Progenitor cell of endocrine pancreas (in vitro differentiated cells): ENCODE data around the gene GINS2. TPM values are rescaled to one million over a fixed set of nuclear protein-coding genes. Genes with fewer than 3 reads are reported as not detected.

Experiments
- DNase-seq: peaks from one replicate; pipeline ENCODE4 v3.0.0; 2021; ENCODE audit warnings: low spot score; ENCODE audit not compliant: unreplicated experiment
- H3K27ac Mint-ChIP-seq: 2 replicates; pipeline ENCODE4 v1.8.0; 2021; ENCODE audit warnings: mild to moderate bottlenecking, moderate library complexity, mixed read lengths
- H3K27me3 Mint-ChIP-seq: 2 replicates; pipeline ENCODE4 v1.8.0; 2021; ENCODE audit warnings: mixed read lengths
- H3K36me3 Mint-ChIP-seq: 2 replicates; pipeline ENCODE4 v1.8.0; 2022; ENCODE audit warnings: mixed read lengths; ENCODE audit not compliant: insufficient read depth
- H3K4me1 Mint-ChIP-seq: 2 replicates; pipeline ENCODE4 v1.8.0; 2021; ENCODE audit warnings: low read depth, mixed read lengths
- H3K4me3 Mint-ChIP-seq: 2 replicates; pipeline ENCODE4 v1.8.0; 2021; ENCODE audit warnings: low read depth, mild to moderate bottlenecking, moderate library complexity, mixed read lengths
- H3K9me3 Mint-ChIP-seq: 2 replicates; pipeline ENCODE4 v1.8.0; 2021; ENCODE audit warnings: low read depth, mixed read lengths
- CTCF ChIP-seq: fragments of 200-600 bp; sonication (generic); IDR thresholded peaks from one replicate; pipeline ENCODE4 v1.5.0; 2021; ENCODE audit warnings: antibody characterized with exemption, mild to moderate bottlenecking; ENCODE audit not compliant: unreplicated experiment
- total RNA-seq: library from RNA; stranded (reverse); gene quantifications from 2 replicates; pipeline ENCODE4 v1.2.1, GENCODE V29; 2021

Gene GINS2
- total RNA-seq, 1 donor from 2014 or later = 22.3 TPM

- TF ChIP-seq CTCF = no peak
- Mint-ChIP-seq H3K27ac (no peak overlapping the region), H3K9me3 (no peaks in the 10 kb centered on the region), H3K27me3 (no peaks in the 10 kb centered on the region), H3K4me1 (no peaks in the 10 kb centered on the region), H3K4me3 (no peak overlapping the region), H3K36me3 (peaks cover 27% of the 10 kb centered on the region)
- no peak for DNase-seq
Measured at GRCh38 chr16:85662482-85662812, 26.3 kb downstream of the GINS2 start.

GRCh38 chr16:85661740-85662481 is 26.8 kb downstream of the GINS2 start:
- DNase-seq = no peak
- peaks cover 27% of the 10 kb centered on the region for H3K36me3 Mint-ChIP-seq

GRCh38 chr16:85660843-85661739 is 27.7 kb downstream of the GINS2 start:
- no peak for DNase-seq
- no peak overlapping the region for H3K4me3 Mint-ChIP-seq
- no peak for TF ChIP-seq CTCF
- no peaks in the 10 kb centered on the region for H3K9me3 Mint-ChIP-seq
- no peaks in the 10 kb centered on the region for H3K27me3 Mint-ChIP-seq
- H3K27ac Mint-ChIP-seq = no peak overlapping the region
- no peaks in the 10 kb centered on the region for H3K4me1 Mint-ChIP-seq
- H3K36me3 Mint-ChIP-seq = peaks cover 24% of the 10 kb centered on the region

More at GRCh38 chr16:85661740-85662481, 26.8 kb downstream of the GINS2 start:
- TF ChIP-seq CTCF = no peak
- H3K27me3 Mint-ChIP-seq = no peaks in the 10 kb centered on the region
- no peaks in the 10 kb centered on the region for H3K4me1 Mint-ChIP-seq
- H3K4me3 Mint-ChIP-seq = no peak overlapping the region
- no peaks in the 10 kb centered on the region for H3K9me3 Mint-ChIP-seq
- no peak overlapping the region for H3K27ac Mint-ChIP-seq

- H3K36me3 Mint-ChIP-seq = peaks cover 18% of the 10 kb centered on the region
- peak overlapping the region; percentile 11 for H3K27ac Mint-ChIP-seq
- peak; percentile 67 for DNase-seq
- no peaks in the 10 kb centered on the region for H3K27me3 Mint-ChIP-seq
- H3K9me3 Mint-ChIP-seq = no peaks in the 10 kb centered on the region
- H3K4me3 Mint-ChIP-seq = no peak overlapping the region
- TF ChIP-seq CTCF = peak; percentile 83
- no peaks in the 10 kb centered on the region for H3K4me1 Mint-ChIP-seq
Measured at GRCh38 chr16:85659805-85660511, 28.8 kb downstream of the GINS2 start.

- Mint-ChIP-seq H3K27ac (peak overlapping the region; percentile 11), H3K27me3 (no peaks in the 10 kb centered on the region), H3K36me3 (peaks cover 18% of the 10 kb centered on the region), H3K4me1 (no peaks in the 10 kb centered on the region), H3K9me3 (no peaks in the 10 kb centered on the region), H3K4me3 (no peak overlapping the region)
- no peak for DNase-seq
- no peak for TF ChIP-seq CTCF
Measured at GRCh38 chr16:85659336-85659735, 29.4 kb downstream of the GINS2 start.
